HG03095 (cell line): Measurements from ENCODE around the gene SMIM35.

Experiments
- ATAC-seq: cut with Tn5 transposase; IDR thresholded peaks from one replicate; pipeline ENCODE4 v1.9.1; 2021; ENCODE audit warnings: moderate library complexity; ENCODE audit not compliant: unreplicated experiment

Gene SMIM35

DNA sequence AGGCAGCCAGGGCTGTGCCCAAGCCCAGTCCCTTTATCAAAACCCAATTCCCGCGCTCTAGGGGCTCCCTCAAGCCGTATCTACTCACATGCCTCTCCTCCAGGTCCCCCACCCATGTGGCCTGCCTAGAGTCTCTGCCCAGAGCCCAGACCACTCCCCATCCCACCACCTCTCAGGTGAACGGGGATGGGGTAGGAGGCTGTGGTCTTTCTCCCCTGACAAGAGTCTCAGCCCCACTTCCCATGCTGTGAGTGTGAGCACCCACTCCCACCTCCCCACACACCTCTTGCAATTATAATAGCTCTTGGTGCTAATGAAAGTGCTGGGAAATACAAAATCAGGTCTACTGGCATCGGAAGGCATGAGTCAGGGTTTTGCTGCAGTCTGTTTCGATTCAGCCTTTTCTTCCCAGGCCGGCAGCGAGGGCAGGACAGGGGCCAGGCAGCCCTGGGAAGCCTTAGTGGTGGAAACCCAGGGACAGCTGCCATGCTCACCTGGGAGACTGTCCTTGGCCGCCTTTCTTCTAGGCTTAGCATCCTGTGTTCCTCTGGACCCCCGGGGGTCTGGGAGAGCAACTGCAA is 26.6 kb downstream of the SMIM35 start:
- no peak for ATAC-seq

DNA sequence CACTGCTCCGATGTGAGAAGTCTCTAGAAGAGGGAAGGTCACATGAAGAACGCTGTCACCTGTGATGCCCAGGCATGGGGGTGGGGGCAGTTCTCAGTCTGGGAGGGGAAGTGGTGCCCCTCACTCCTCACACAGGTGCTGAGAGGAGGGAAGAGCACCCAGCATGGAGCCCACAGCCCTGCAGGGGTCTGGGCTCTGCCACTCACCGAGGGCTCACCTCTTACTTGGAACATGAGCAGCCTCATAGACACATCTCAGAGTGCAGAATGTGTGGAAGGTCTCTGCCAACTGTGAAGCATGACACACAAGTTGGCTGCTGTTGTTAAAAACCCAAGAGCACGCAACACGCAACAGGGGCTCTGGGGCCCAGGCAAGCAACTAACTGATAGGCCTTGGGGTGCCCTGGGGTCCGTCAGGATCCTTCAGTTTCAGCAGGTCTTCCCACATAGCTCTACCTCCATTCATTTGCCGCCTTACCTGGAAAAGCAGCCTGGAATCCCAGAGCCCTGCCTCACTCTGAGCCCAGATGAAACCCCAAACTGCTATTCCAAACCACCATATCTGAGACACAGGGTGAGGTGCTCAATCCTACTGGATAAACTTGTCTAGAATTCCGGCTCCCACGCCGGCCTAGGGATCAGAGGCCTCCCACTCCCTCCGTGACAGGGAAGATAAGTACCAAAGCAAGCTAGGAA is 27.4 kb downstream of the SMIM35 start:
- ATAC-seq, result no peak

DNA sequence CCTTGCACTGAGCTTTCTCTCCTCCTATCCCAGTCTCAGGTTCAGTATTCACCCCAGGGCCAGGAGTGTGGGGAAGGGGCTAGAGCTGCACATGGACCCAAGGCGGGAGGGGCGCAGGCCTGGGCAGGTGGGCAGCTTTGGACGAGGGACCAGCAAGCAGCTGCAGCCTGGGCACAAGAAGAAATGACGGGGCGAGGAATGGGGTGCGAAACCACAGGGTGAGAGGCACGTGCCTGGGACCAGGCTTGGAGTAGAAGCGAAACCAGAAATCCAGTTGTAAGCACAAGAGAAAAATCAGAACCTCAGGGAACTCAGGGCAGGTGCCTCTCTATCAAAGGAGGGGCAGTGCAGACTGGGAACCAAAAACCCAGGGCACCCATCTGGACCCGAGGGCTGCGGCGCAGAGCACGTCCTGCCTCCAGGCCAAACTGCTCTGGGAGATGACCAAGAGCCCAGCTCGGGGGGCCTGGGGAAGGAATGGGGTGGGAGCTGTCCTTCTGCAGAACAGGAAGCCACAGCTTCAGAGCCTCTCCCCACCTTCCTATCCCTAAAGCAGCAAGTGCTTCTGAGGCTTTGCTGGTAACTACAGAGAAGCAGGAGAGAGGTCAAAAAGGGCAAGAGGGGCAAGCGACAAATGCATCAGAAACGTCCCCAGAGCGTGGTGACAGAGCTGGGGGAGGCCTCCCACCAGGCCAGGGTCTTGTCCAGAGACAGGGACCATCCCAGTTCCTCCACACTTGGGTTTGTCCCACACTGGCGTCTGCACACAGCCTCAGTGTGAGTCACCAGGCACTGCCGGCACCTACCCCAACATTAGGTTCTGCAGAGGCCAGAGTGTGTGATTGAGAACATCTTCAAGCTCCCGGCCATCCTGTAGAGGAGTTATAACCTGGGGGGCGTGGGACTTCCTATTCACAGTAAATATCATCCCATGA is 28.2 kb downstream of the SMIM35 start:
- no peak for ATAC-seq

DNA sequence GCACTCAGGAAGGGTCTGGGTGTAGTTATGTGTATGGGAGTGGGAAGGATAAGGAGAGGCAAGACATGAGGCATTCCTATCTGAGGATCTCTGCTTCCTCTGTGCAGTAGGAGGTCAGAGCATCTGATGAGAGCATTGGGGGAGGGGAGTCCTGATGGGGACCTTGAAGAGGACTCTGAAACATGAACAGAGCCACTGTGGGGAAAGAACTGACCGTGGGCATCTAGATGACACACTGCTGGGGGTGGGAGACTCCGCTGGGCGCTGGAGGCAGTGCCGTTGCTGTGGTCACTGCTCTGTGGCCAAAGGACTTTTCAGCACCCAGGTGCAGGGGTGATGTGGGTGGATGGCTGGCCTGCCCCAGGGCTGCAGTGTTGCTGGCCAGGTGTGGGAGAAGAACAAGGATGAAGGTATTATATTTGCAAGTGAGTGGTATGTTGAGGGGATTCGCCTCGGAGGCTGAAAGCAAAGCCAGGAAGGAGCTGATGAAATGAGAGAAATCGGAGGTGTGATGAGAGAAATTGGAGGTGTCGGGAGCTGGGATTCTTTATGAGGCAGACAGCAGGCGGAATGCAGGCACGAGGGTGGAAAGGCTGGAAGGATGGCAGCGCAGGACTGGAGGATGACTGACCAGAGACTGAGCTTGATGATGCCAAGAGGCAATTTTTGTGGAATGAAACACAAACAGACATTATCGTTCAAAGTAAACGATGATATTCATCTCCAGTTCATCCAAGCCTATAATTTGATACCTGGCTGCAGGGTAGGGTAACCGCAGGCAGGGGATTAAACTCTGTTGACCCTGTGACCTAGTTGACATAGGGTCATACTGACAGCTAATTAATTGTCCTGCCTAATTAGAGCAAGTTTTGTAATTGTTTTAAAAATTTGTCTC is 29.3 kb downstream of the SMIM35 start:
- ATAC-seq, result no peak

GRCh38 chr11:118056806-118057205 is 30.0 kb downstream of the SMIM35 start:
- ATAC-seq, result no peak

- ATAC-seq, result no peak
Measured at GRCh38 chr11:118055966-118056365, 30.8 kb downstream of the SMIM35 start.

- ATAC-seq, result no peak
Measured at GRCh38 chr11:118054712-118055640, 31.8 kb downstream of the SMIM35 start.

- no peak for ATAC-seq
Measured at GRCh38 chr11:118052581-118053206, 34.1 kb downstream of the SMIM35 start.

DNA sequence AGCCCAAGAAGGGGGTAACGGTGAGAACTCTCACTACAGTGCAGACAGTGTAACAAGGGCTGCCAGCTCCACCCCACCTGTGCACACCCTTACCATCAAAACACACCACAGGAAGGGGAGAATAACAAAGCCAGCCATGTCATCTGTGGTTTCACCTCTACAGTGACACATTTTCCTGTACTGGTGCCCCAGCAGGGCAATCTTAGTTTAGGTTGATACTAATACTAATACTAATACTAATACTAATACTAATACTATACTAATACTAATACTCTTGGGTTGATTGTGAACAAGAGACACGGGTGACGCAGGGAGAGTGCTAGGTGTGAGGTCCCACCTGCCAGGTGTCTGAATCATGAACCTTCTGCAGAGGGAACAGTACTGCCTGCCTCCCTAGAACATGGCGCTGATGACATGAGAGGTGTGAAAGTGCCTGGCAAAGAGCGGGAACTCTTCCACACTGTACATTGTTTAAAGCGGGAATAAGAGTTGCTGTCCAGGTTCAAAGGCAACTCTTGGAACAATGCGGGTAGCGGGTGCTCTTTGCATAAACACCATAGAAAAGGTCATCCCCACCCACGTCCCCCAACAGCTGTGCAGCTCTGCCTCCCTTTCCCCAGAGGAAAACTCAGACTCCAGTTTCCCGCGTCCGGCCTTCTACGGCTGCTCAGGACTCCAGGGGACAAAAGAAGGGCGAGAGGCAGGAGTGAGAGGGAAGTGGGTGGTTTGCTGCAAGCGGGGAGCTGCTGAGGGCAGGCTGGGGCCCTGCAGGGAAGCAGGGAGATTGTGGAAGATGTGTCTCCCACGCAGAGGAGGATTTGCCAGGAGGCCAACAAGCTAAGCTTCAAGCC is 34.9 kb downstream of the SMIM35 start:
- no peak for ATAC-seq

DNA sequence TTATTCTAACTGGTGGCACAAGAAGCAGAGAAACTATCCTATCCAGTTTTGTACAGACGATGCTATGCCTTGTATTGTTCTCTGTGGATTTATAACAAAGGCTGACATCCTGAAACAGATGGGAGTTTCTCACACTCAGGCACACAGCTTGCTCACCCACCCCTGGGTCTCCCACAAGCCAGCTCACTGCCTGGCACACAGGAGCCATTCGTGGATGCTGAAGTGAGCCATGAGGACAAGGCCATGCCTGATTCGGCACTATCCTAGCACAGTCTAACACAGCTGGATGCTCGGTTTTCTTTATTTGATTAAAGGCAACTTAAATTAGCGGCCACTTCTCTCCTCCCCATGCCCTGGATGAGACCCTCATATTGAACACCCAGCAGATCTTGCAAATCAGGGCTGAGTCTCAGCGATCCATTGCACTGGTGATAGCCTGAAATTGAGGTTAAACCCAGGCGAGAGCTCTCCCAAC is 35.6 kb downstream of the SMIM35 start:
- no peak for ATAC-seq

GRCh38 chr11:118050208-118050891 is 36.4 kb downstream of the SMIM35 start:
- ATAC-seq, result no peak

DNA sequence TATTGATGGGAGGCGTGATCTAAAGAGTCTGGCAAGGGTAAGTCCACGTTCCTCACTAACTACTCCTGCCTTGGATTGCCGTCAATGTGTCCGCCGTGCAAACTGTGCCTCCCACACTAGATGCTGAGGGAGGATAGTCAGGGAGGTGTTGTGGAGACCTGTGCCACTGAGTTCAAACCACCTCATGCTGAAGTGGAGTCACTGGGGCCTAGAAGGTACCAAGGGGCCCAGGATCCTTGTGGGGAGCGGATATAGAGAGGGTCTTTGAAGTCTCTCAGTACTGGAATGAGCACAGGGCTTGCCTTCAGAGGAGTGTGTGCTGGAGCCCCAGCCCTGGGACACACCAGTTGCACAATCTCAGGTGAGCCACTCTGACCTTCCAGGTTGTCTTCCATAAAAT is 37.0 kb downstream of the SMIM35 start:
- no peak for ATAC-seq

- no peak for ATAC-seq
Measured at GRCh38 chr11:118048472-118049370, 38.0 kb downstream of the SMIM35 start.

DNA sequence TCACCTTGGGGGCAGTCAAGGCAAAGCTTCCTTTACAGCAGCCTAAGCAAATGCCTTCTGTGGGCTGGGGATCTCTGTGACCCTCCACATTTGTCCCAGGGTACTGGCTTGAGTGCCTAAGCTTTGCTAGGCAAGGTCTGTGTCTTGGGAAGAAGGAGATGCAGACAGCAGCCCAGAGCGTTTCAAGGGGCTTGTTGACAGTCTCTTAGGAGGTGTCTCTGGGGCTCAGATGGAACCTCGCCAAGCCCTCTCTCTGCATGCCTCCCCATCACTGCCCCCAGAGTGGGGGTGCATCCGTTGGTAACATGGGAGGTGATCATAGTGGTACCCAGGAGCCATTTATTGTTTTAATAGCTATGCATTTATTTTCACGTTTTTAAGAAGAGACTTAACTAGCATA is 39.0 kb downstream of the SMIM35 start:
- ATAC-seq, result no peak

DNA sequence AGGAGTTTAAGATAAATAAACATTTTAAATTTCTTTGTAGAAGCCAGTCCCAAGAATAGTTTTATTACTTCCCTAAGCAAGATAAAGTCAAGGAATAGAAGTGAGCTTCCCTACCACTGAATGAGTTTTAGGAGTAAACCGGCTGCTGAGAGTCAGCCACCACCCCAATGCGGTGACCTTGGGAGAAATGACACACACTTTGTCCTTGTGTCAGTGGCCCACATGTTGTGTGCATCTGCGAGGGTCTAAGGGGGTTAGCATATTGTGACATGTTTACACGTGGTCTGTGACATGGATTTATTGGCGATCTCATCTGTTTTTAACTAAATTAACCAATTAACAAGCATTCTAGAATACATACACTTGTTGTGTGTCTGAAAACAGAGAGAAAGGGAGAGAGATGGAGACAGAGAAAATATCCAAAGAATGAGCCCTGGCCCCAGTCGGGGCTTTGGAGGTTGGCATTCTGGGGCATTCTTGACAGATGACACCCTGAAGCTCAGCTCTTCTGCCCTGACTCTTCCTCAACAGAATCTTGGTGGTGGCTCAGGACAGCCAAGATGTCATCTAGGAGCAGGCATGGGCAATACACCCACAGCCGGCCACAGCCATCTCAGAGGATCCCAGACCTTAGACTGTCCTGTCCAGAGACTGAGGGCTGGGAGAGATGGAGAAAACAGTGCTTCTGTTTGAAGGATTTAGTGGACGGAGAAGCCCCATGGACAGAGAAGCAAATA is 39.6 kb downstream of the SMIM35 start:
- no peak for ATAC-seq
